ENCODE data around the gene LINC00632. TPM values are rescaled to one million over a fixed set of nuclear protein-coding genes. Genes with fewer than 3 reads are reported as not detected.
"Not testable (repeated sequence)": the region's sequence is repeated elsewhere in the genome, so short reads cannot be mapped to it uniquely, and the experiment has no call there.

The LINC00632 gene
- 100 to 1,000 TPM; 114 to 474 (median 277) TPM for total RNA-seq

GRCh38 chrX:140709421-140709846 is at the start of gene LINC00632:
TSS of gene LINC00632 (plus strand) at chrX:140709759.
- H3K4me3 ChIP-seq, result peak within 1 kb of the TSS in 1 of 4 donors; percentile 33
- H3K4me1 ChIP-seq, result no peaks in the 10 kb centered on the region
- peaks cover 0 to 18% of the 10 kb centered on the region in 2 donors for H3K27me3 ChIP-seq
- WGBS, 2 donors, result 39 to 48% methylated on average over 3 of the region's 3 CpGs
- peak in 1 of 2 donors; percentile 77 for TF ChIP-seq EP300 (IDR thresholded peaks at IDR 0.05)
- TF ChIP-seq, protein P1, sequence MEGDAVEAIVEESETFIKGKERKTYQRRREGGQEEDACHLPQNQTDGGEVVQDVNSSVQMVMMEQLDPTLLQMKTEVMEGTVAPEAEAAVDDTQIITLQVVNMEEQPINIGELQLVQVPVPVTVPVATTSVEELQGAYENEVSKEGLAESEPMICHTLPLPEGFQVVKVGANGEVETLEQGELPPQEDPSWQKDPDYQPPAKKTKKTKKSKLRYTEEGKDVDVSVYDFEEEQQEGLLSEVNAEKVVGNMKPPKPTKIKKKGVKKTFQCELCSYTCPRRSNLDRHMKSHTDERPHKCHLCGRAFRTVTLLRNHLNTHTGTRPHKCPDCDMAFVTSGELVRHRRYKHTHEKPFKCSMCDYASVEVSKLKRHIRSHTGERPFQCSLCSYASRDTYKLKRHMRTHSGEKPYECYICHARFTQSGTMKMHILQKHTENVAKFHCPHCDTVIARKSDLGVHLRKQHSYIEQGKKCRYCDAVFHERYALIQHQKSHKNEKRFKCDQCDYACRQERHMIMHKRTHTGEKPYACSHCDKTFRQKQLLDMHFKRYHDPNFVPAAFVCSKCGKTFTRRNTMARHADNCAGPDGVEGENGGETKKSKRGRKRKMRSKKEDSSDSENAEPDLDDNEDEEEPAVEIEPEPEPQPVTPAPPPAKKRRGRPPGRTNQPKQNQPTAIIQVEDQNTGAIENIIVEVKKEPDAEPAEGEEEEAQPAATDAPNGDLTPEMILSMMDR (IDR thresholded peaks at IDR 0.05), result no peak
- TF ChIP-seq POLR2A (IDR thresholded peaks at IDR 0.05), result no peak
- no peak for DNase-seq (ENCODE audit: low spot score in 2 of 2)
- H3K9me3 ChIP-seq, result no peaks in the 10 kb centered on the region
- H3K36me3 ChIP-seq, result no peaks in the 10 kb centered on the region
- H3K27ac ChIP-seq, result peak within 1 kb of the TSS in 1 of 4 donors; percentile 67

- no peaks in the 10 kb centered on the region for H3K4me1 ChIP-seq
- H3K27me3 ChIP-seq, result peaks cover 0 to 6% of the 10 kb centered on the region in 2 donors
- H3K36me3 ChIP-seq, result no peaks in the 10 kb centered on the region
- TF ChIP-seq, protein P1 (IDR thresholded peaks at IDR 0.05), result no peak
- TF ChIP-seq POLR2A (IDR thresholded peaks at IDR 0.05) (no peak), EP300 (IDR thresholded peaks at IDR 0.05) (no peak)
- DNase-seq (ENCODE audit: low spot score in 2 of 2), result no peak
- no peak overlapping the region for H3K4me3 ChIP-seq
- no peaks in the 10 kb centered on the region for H3K9me3 ChIP-seq
- H3K27ac ChIP-seq, result no peak overlapping the region
- WGBS, 2 donors, result 55 to 59% methylated on average over 4 of the region's 4 CpGs
Measured at GRCh38 chrX:140661643-140662042, 47.9 kb upstream of the LINC00632 start.

DNA sequence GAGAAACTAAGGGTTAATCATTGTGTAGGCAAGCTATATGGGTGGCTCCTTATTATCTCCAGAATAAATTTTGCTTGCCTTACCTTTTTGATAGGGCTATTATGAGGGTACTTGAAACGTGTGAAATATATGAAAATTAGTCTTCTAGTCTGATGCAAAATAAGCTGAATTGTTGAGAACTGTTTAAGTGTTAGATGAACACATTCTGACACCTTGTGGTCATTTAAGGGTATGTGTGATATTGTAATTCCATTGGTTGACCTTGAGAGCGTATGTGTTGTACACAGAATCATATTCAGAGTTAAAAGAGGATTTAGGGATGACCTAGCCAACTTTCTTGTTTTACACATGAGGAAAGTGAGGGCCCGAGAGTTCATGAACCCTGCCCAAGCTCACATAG is 44.6 kb upstream of the LINC00632 start:
- Histone ChIP-seq H3K4me1 (no peaks in the 10 kb centered on the region), H3K9me3 (no peaks in the 10 kb centered on the region), H3K27ac (no peak overlapping the region), H3K4me3 (no peak overlapping the region), H3K36me3 (no peaks in the 10 kb centered on the region), H3K27me3 (peaks cover 0 to under 1% of the 10 kb centered on the region in 2 donors)
- no peak for DNase-seq (ENCODE audit: low spot score in 2 of 2)
- WGBS, 2 donors, result 31 to 36% methylated on average over 3 of the region's 3 CpGs
- TF ChIP-seq POLR2A (IDR thresholded peaks at IDR 0.05), result no peak
- TF ChIP-seq, protein P1 (IDR thresholded peaks at IDR 0.05), result peak in 3 of 5 experiments; percentile 13 to 39 (median 31)

- DNase-seq (ENCODE audit: low spot score in 2 of 2), result no peak
- H3K4me3 ChIP-seq, result no peak overlapping the region
- H3K4me1 ChIP-seq, result no peaks in the 10 kb centered on the region
- WGBS, 2 donors, result 66 to 68% methylated on average over 10 of the region's 10 CpGs
- no peak overlapping the region for H3K27ac ChIP-seq
- TF ChIP-seq POLR2A (IDR thresholded peaks at IDR 0.05) (no peak), EP300 (IDR thresholded peaks at IDR 0.05) (no peak)
- TF ChIP-seq, protein P1 (IDR thresholded peaks at IDR 0.05), result no peak
- H3K36me3 ChIP-seq, result no peaks in the 10 kb centered on the region
- no peaks in the 10 kb centered on the region for H3K9me3 ChIP-seq
- no peaks in the 10 kb centered on the region for H3K27me3 ChIP-seq
Measured at GRCh38 chrX:140672840-140673731, 36.5 kb upstream of the LINC00632 start.

- Histone ChIP-seq H3K27ac (no peak overlapping the region), H3K9me3 (peaks cover 0 to 3% (median 0%) of the 10 kb centered on the region in 4 donors), H3K36me3 (no peaks in the 10 kb centered on the region), H3K4me3 (no peak overlapping the region), H3K27me3 (no peaks in the 10 kb centered on the region), H3K4me1 (no peaks in the 10 kb centered on the region)
- WGBS, 2 donors, result 73 to 86% methylated on average over 5 of the region's 5 CpGs
- TF ChIP-seq POLR2A (IDR thresholded peaks at IDR 0.05), result no peak
- TF ChIP-seq EP300 (IDR thresholded peaks at IDR 0.05), result no peak
- TF ChIP-seq, protein P1 (IDR thresholded peaks at IDR 0.05), result no peak
- DNase-seq (ENCODE audit: low spot score in 2 of 2), result no peak
Measured at GRCh38 chrX:140687706-140688105, 21.9 kb upstream of the LINC00632 start.

GRCh38 chrX:140691596-140691995 is 18.0 kb upstream of the LINC00632 start:
- 36 to 65% methylated on average over 4 of the region's 4 CpGs for WGBS, 2 donors
- H3K27ac ChIP-seq; H3K4me1 ChIP-seq; H3K36me3 ChIP-seq; DNase-seq (ENCODE audit: low spot score in 2 of 2); H3K27me3 ChIP-seq; H3K9me3 ChIP-seq; H3K4me3 ChIP-seq: not testable (repeated sequence)
